Measurements from ENCODE around the gene MYO1H.

MYO1H gene

GRCh38 chr12:109479761-109480160 lies 132.1 kb downstream of the MYO1H start:
- Histone ChIP-seq H3K4me3 (no peak overlapping the region), H3K27ac (no peak overlapping the region), H3K9me3 (ENCODE audit: low read depth, low read length) (no peaks in the 10 kb centered on the region), H3K36me3 (ENCODE audit: insufficient read depth, low read length) (peaks cover 12% of the 10 kb centered on the region), H3K9ac (ENCODE audit: insufficient read length) (no peak overlapping the region)
- TF ChIP-seq FOXP2 (optimal IDR thresholded peaks at IDR 0.05; ENCODE audit: control extremely low read depth, extremely low read length, insufficient read depth) (no peak), POLR2AphosphoS5 (IDR thresholded peaks at IDR 0.05; ENCODE audit: borderline replicate concordance, low read depth, low read length) (no peak), EZH2 (IDR thresholded peaks at IDR 0.05) (no peak)
- no peak for DNase-seq (ENCODE audit: low read depth, low spot score)

GRCh38 chr12:109480356-109480755 lies 132.7 kb downstream of the MYO1H start:
- TF ChIP-seq EZH2 (IDR thresholded peaks at IDR 0.05) = no peak
- no peak for TF ChIP-seq FOXP2 (optimal IDR thresholded peaks at IDR 0.05; ENCODE audit: control extremely low read depth, extremely low read length, insufficient read depth)
- TF ChIP-seq POLR2AphosphoS5 (IDR thresholded peaks at IDR 0.05; ENCODE audit: borderline replicate concordance, low read depth, low read length) = no peak
- Histone ChIP-seq H3K27ac (no peak overlapping the region), H3K36me3 (ENCODE audit: insufficient read depth, low read length) (peaks cover 17% of the 10 kb centered on the region), H3K4me3 (no peak overlapping the region), H3K9me3 (ENCODE audit: low read depth, low read length) (no peaks in the 10 kb centered on the region), H3K9ac (ENCODE audit: insufficient read length) (no peak overlapping the region)
- no peak for DNase-seq (ENCODE audit: low read depth, low spot score)

GRCh38 chr12:109481863-109482262 lies 134.2 kb downstream of the MYO1H start:
- TF ChIP-seq EZH2 (IDR thresholded peaks at IDR 0.05) (no peak), POLR2AphosphoS5 (IDR thresholded peaks at IDR 0.05; ENCODE audit: borderline replicate concordance, low read depth, low read length) (no peak), FOXP2 (optimal IDR thresholded peaks at IDR 0.05; ENCODE audit: control extremely low read depth, extremely low read length, insufficient read depth) (no peak)
- no peak for DNase-seq (ENCODE audit: low read depth, low spot score)
- Histone ChIP-seq H3K36me3 (ENCODE audit: insufficient read depth, low read length) (peaks cover 32% of the 10 kb centered on the region), H3K9me3 (ENCODE audit: low read depth, low read length) (no peaks in the 10 kb centered on the region), H3K27ac (no peak overlapping the region), H3K9ac (ENCODE audit: insufficient read length) (no peak overlapping the region), H3K4me3 (no peak overlapping the region)

- H3K9me3 ChIP-seq (ENCODE audit: low read depth, low read length) = no peaks in the 10 kb centered on the region
- no peak overlapping the region for H3K27ac ChIP-seq
- H3K9ac ChIP-seq (ENCODE audit: insufficient read length) = no peak overlapping the region
- H3K36me3 ChIP-seq (ENCODE audit: insufficient read depth, low read length) = peaks cover 37% of the 10 kb centered on the region
- no peak overlapping the region for H3K4me3 ChIP-seq
- TF ChIP-seq POLR2AphosphoS5 (IDR thresholded peaks at IDR 0.05; ENCODE audit: borderline replicate concordance, low read depth, low read length) (no peak), EZH2 (IDR thresholded peaks at IDR 0.05) (no peak), FOXP2 (optimal IDR thresholded peaks at IDR 0.05; ENCODE audit: control extremely low read depth, extremely low read length, insufficient read depth) (no peak)
- DNase-seq (ENCODE audit: low read depth, low spot score) = no peak
Measured at GRCh38 chr12:109482491-109482890, 134.8 kb downstream of the MYO1H start.

- DNase-seq (ENCODE audit: low read depth, low spot score) = no peak
- H3K36me3 ChIP-seq (ENCODE audit: insufficient read depth, low read length) = peaks cover 41% of the 10 kb centered on the region
- TF ChIP-seq EZH2 (IDR thresholded peaks at IDR 0.05) (no peak), POLR2AphosphoS5 (IDR thresholded peaks at IDR 0.05; ENCODE audit: borderline replicate concordance, low read depth, low read length) (no peak), FOXP2 (optimal IDR thresholded peaks at IDR 0.05; ENCODE audit: control extremely low read depth, extremely low read length, insufficient read depth) (no peak)
- no peak overlapping the region for H3K4me3 ChIP-seq
- H3K9me3 ChIP-seq (ENCODE audit: low read depth, low read length) = no peaks in the 10 kb centered on the region
- H3K27ac ChIP-seq = no peak overlapping the region
- no peak overlapping the region for H3K9ac ChIP-seq (ENCODE audit: insufficient read length)
Measured at GRCh38 chr12:109482894-109483293, 135.2 kb downstream of the MYO1H start.

- no peak overlapping the region for H3K27ac ChIP-seq
- no peak overlapping the region for H3K4me3 ChIP-seq
- no peak for DNase-seq (ENCODE audit: low read depth, low spot score)
- peaks cover 45% of the 10 kb centered on the region for H3K36me3 ChIP-seq (ENCODE audit: insufficient read depth, low read length)
- TF ChIP-seq EZH2 (IDR thresholded peaks at IDR 0.05) = no peak
- no peak for TF ChIP-seq FOXP2 (optimal IDR thresholded peaks at IDR 0.05; ENCODE audit: control extremely low read depth, extremely low read length, insufficient read depth)
- no peak for TF ChIP-seq POLR2AphosphoS5 (IDR thresholded peaks at IDR 0.05; ENCODE audit: borderline replicate concordance, low read depth, low read length)
- no peaks in the 10 kb centered on the region for H3K9me3 ChIP-seq (ENCODE audit: low read depth, low read length)
- no peak overlapping the region for H3K9ac ChIP-seq (ENCODE audit: insufficient read length)
Measured at GRCh38 chr12:109483346-109483745, 135.6 kb downstream of the MYO1H start.

GRCh38 chr12:109485201-109485600 lies 137.5 kb downstream of the MYO1H start:
- Histone ChIP-seq H3K4me3 (no peak overlapping the region), H3K9ac (ENCODE audit: insufficient read length) (no peak overlapping the region), H3K9me3 (ENCODE audit: low read depth, low read length) (no peaks in the 10 kb centered on the region), H3K36me3 (ENCODE audit: insufficient read depth, low read length) (peaks cover 64% of the 10 kb centered on the region), H3K27ac (no peak overlapping the region)
- DNase-seq (ENCODE audit: low read depth, low spot score) = no peak
- TF ChIP-seq POLR2AphosphoS5 (IDR thresholded peaks at IDR 0.05; ENCODE audit: borderline replicate concordance, low read depth, low read length) (no peak), FOXP2 (optimal IDR thresholded peaks at IDR 0.05; ENCODE audit: control extremely low read depth, extremely low read length, insufficient read depth) (no peak), EZH2 (IDR thresholded peaks at IDR 0.05) (no peak)

GRCh38 chr12:109487181-109488050 lies 139.7 kb downstream of the MYO1H start:
- Histone ChIP-seq H3K9me3 (ENCODE audit: low read depth, low read length) (no peaks in the 10 kb centered on the region), H3K9ac (ENCODE audit: insufficient read length) (no peak overlapping the region), H3K27ac (no peak overlapping the region), H3K4me3 (no peak overlapping the region), H3K36me3 (ENCODE audit: insufficient read depth, low read length) (peaks cover 73% of the 10 kb centered on the region)
- no peak for TF ChIP-seq FOXP2 (optimal IDR thresholded peaks at IDR 0.05; ENCODE audit: control extremely low read depth, extremely low read length, insufficient read depth)
- no peak for TF ChIP-seq POLR2AphosphoS5 (IDR thresholded peaks at IDR 0.05; ENCODE audit: borderline replicate concordance, low read depth, low read length)
- TF ChIP-seq EZH2 (IDR thresholded peaks at IDR 0.05) = no peak
- no peak for DNase-seq (ENCODE audit: low read depth, low spot score)

All from SK-N-MC (cell line).